HG03439 (cell line): Measurements from ENCODE around the gene RETN.

ENCODE experiments used
- ATAC-seq: cut with Tn5 transposase; IDR thresholded peaks from one replicate; pipeline ENCODE4 v1.9.1; 2021; ENCODE audit warnings: mild to moderate bottlenecking, moderate library complexity; ENCODE audit not compliant: unreplicated experiment

The RETN gene

GRCh38 chr19:7657131-7657751 is 11.6 kb upstream of the RETN start:
- ATAC-seq = no peak

DNA sequence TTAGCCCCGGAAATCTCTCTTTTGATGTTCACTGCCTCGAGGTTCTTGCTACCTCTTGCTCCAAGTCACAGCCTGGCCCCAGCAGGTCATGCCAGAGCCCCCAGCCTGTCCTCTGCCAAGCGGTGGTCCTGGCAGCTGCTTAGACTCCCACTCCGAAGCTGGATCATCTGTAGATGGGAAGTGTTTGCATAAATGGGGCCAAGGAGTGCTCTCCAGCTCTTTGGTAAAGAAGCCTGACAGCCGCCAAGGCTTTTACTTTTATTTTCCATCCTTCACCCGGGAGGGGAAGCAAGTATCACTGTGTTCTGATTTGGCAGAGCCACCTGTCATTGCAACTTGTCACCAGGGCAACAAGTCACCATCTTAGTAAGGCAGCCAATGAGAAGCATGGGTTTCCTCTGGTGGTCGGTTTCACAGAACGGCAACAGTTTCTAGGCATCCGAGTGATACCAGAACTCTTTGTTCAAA is 10.6 kb upstream of the RETN start:
- ATAC-seq = peak; percentile 81

DNA sequence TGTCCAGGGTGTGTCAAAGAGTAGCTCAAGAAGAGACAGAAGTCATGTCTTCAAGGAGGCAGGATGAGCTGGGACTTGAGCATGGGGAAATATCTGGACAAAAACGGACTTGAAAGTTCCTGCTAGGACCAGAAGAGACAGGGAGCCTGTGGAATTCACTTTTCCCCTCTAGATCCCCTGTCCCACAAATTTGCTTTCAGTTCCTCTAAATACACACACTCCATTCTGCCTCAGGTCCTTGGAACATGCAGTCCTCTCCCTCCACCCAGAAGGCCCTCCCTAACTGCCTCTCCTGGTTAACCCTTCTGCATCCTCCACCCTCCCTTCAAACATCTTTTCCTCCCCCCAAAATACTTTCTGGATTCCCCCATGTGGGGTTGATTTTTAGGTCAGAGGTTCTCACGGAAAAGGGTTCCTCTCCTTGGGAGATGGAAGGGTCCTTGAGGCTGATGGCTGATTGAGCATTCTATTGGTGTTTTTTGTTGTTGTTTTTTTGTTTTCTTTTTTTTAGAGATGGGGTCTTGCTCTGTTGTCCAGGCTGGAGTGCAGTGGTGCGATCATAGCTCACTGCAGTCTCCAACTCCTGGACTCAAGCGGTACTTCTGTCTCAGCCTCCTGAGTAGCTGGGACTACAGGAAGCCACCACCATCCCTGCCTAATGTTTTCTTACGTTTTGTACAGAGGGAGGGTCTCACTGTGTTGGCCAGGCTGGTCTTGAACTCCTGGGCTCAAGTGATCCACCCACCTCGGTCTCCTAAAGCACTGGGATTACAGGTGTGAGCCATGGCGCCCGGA is 6.9 kb upstream of the RETN start:
- ATAC-seq = no peak

DNA sequence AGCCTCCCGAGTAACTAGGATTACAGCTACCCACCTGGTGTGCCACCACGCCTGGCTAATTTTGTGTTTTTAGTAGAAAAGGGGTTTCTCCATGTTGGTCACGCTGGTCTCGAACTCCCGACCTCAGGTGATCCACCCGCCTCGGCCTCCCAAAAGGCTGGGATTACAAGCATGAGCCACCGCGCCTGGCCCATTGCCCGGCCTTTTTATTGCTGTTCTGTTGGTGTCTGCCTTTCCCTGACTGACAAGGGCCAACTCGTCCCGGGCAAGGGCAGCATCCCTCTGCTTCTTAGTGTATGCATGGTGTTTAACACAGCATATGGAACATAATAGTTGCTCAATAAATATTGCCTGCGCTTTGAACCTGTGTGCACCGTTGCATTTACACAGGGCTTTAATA is 6.2 kb upstream of the RETN start:
- no peak for ATAC-seq

DNA sequence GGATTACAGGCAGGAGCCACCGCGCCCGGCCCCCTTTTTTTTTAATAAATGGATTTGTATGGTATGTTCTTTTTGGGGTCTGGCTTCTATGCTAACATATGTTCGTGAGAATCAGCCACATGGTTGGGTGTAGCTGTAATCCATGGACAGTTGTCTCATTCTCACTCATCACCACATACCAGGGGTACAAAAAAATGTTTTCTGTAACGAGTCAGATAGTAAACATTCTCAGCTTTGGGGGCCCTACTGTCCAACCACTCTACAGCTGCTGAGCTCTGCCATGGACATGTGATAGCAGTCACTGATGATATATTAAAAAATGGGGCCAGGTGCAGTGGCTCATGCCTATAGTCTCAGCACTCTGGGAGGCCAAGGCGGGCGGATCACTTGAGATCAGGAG is 5.1 kb upstream of the RETN start:
- no peak for ATAC-seq

- ATAC-seq = no peak
Measured at GRCh38 chr19:7665076-7665475, 3.8 kb upstream of the RETN start.

DNA sequence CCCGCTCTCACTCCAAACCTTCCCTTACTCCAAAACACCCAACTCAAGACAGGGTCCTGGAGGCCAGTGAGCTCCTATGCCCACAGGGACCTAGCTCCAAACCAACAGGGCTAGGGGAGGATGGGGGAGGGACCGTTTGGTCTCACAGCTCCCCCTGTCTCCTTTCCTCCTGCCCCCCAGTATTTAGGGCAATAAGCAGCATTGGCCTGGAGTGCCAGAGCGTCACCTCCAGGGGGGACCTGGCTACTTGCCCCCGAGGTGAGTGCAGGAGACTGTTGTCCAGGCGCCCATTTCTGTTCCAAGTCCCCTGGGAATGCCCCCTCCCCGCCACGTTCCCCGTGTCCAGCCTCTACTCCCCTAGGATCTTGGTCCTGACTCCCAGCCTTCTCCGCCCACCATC is 792 bp downstream of the RETN start:
- no peak for ATAC-seq

GRCh38 chr19:7670150-7670783 is 1.4 kb downstream of the RETN start:
- no peak for ATAC-seq

DNA sequence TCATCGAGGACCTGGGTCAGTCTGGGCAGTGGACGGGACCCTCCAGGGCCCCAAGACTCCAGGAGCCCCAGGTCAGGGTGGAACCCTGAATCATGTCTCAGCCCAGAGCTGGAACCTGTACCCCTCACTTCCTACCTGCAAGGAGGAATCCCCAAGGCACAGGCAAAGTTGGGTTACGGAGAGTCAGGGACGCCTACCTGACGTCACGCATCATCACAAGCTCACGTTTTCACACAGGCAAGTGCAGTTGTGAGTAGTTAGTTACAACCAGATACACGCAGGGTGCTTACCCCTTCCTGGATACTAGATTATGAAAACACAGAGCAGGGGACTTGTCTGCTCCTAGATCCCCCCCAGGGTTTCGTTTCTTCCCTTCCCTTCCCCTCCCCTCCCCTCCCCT is 1.9 kb downstream of the RETN start:
- no peak for ATAC-seq

DNA sequence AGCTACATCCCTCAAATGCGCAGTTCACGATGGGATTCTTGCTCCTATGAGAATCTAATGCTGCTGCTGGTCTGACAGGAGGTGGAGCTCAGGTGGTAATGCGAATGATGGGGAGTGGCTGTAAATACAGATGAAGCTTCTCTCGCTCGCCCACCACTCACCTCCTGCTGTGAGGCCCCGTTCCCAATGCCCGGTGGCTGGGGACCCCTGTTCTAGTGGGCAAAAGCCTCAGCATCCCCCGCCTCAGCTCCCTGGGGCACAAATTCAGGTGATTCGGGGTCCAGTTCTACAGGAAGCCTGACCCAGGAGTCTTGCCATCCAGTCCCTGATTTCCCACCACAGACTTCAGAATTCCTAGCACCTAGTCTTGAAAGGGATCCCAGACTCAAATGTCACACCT is 3.7 kb downstream of the RETN start:
- no peak for ATAC-seq

DNA sequence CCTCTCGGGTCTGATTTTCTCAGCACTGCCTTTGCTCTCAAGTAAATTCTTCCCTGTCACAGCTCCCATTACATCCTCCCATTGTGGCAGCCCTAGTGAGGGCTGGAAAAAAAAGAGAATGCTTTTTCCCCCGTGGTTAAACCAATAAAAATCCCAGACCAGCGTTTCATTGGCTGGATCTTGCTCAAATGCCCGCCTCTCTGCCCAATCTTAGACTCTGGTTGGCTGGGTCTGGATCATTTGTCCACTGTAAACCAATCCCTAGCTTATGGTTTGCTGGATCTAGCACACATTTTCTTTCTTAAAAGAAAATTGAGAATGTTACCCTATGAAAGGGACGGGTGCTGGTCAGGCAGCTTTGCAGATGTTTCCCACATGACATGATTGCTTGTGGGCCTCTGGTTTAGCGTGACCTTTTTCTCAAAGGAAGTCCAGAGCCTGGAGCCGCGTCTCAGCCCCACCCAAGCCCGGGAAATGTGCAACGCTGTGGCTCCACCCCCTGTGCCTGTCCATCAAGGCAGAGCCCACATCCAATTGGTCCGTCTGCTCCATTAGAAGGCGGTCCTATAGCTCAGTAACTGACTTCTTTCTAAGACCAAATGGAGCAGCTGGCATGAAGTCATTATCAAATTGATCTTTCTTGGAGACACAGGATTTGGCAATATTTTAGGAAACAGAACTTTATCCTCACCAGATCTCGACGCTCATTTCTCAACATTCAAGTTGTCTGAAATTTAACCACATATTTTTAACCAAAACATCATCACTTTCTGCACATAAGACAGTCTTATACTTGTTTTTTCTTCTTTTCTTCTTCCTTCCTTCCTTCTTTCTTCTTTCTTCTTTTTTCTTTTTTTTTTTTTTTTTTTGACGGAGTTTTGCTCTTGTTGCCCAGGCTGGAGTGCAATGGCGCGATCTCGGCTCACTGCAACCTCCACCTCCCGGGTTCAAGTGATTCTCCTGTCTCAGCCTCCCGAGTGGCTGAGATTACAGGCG is 5.5 kb downstream of the RETN start:
- no peak for ATAC-seq

DNA sequence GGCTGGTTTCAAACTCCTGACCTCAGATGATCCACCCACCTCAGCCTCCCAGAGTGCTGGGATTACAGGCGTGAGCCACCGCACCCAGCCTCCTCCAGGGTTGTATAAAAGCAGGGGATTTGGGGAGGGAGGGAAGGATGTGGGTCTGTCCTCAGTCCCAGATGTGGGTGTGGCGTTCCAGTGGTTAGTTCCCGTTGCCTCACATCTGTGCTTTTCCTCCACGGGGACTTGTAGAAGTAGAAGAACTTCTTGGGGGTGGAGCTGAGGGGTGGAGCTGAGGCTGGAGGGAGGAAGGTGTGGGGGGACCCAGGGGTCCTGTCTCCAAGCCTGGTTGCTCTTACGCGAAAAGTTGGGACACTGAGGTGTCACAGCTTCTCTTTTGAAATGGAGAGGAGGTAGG is 7.5 kb downstream of the RETN start:
- ATAC-seq = no peak

- no peak for ATAC-seq
Measured at GRCh38 chr19:7676854-7677253, 8.0 kb downstream of the RETN start, which contains the start of gene MCEMP1. TSS of gene MCEMP1 (plus strand) at chr19:7677090. CDS start at chr19:7677121, 31 bp downstream.

DNA sequence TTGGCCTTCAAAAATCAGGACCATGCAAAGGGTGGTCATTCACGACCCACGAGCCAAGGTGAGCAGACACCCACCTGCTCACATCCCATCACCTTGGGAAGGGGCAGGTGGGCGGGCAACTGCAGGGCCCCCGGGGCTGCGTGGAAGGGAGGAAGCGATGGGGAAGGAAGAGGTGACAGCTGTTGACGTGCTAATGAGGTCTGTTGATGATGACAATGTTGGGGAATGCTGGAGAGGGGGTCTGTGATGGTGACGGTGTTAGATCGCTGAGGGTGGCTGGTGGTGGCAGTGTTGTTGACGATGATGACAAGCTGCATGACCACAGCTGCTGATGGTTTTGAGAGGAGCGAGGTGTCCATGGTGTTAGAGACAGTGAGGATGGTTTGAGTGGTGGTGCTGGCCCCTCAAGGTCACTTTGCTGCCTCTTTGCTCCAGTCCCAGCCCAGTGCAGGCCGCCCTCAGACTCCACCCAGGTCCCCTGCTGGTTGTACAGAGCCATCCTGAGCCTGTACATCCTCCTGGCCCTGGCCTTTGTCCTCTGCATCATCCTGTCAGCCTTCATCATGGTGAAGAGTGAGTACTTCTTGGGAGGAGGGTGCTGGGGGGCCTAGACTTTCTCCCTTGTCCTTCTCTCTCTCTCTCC is 8.9 kb downstream of the RETN start:
- no peak for ATAC-seq

DNA sequence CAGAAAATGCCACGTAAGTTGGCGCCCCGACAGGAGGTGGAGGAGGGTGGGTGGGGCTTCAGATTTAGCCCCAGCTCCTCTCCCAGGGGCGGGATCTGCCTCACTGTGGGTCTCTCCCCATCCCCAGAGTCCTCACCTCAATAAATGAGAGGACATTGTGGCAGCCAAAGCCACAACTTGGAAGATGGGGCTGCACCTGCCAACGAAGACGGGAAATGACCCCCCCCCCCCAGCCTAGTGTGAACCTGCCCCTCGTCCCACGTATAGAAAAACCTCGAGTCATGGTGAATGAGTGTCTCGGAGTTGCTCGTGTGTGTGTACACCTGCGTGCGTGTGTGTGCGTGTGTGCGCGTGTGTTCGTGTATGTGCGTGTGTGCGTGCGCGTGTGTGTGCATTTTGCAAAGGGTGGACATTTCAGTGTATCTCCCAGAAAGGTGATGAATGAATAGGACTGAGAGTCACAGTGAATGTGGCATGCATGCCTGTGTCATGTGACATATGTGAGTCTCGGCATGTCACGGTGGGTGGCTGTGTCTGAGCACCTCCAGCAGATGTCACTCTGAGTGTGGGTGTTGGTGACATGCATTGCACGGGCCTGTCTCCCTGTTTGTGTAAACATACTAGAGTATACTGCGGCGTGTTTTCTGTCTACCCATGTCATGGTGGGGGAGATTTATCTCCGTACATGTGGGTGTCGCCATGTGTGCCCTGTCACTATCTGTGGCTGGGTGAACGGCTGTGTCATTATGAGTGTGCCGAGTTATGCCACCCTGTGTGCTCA is 10.3 kb downstream of the RETN start:
- ATAC-seq = no peak

GRCh38 chr19:7679771-7680605 is 11.1 kb downstream of the RETN start:
- ATAC-seq = no peak

DNA sequence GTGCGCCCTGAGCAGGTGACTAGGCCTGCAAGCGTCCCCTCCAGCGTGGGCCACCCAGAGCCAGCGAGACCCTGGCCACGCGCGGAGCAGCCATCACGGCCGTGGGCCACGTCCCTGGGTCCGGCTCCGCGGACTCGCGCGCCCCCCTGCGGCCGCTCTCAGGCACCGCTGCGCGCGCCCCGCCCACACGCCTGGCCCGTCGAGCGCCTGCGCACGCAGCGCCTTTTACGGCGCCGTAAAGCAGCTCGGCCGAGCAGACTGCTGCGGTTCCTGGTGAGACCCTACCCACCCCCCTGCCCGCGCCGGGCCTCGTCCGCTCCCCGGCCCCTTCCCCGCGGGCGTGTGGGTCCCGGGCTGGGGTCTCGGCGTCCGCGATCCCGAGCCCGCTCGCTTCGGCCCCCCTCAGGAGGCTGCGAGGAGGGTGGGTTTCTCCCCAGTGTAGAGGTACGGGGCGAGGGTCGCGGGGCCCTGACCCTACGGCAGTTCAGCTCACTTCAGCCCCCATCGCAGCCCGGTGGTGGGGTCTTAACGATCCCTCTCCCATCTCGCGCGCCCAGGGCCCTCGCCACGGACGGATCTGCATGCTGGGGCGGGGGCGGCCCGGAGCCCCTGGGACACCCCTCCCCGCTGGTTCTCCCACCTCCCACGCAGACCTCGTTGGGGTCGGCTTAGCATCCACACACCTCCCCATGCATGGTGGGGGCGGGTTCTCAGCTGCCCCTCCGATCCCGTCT is 11.9 kb downstream of the RETN start, which contains the start of gene TRAPPC5:
Gene TRAPPC5, plus strand, starts transcription at position 228 of the 734 bp plus-strand sequence. CDS start 1,421 bp downstream, outside the sequence.
- ATAC-seq = peak; percentile 61
